ENCODE measurements around the gene SELENOM.

The SELENOM gene

GRCh38 chr22:31142285-31142684 lies 34.9 kb upstream of the SELENOM start:
- Histone ChIP-seq H3K56ac (ENCODE audit: low read length) (no peak overlapping the region), H3K4ac (ENCODE audit: low read depth, low read length) (no peak overlapping the region), H3K9ac (ENCODE audit: low read length) (no peak overlapping the region), H3K27ac (ENCODE audit: low read depth, low read length) (no peak overlapping the region), H4K5ac (ENCODE audit: low read length) (no peak overlapping the region), H3K36me3 (ENCODE audit: control insufficient read depth, insufficient read depth, low read length) (no peaks in the 10 kb centered on the region), H3K4me3 (ENCODE audit: low read length) (no peak overlapping the region), H3K79me2 (ENCODE audit: control insufficient read depth, insufficient read depth, low read length) (peaks cover 11% of the 10 kb centered on the region), H2BK120ac (ENCODE audit: low read depth, low read length) (no peak overlapping the region), H3K23ac (ENCODE audit: low read length) (no peak overlapping the region), H2BK15ac (replicated peaks; ENCODE audit: low read depth) (no peak overlapping the region), H2BK5ac (ENCODE audit: low read length) (no peak overlapping the region), H3K27me3 (ENCODE audit: insufficient read depth, low read length, poor library complexity) (no peaks in the 10 kb centered on the region), H3K4me1 (ENCODE audit: control insufficient read depth, low read depth, low read length) (peaks cover 4% of the 10 kb centered on the region), H4K8ac (ENCODE audit: low read depth, low read length) (no peak overlapping the region), H3K18ac (ENCODE audit: low read length) (no peak overlapping the region), H3K79me1 (ENCODE audit: low read length) (peaks cover 7% of the 10 kb centered on the region), H3K4me2 (ENCODE audit: low read length) (no peak overlapping the region), H2AK5ac (ENCODE audit: low read length) (no peak overlapping the region)
- WGBS (ENCODE audit: extremely low coverage, insufficient coverage, low lambda C conversion rate) = no CpG with 5 or more reads among the region's 4 CpGs
- DNase-seq = no peak

- H3K36me3 ChIP-seq (ENCODE audit: control insufficient read depth, insufficient read depth, low read length) = no peaks in the 10 kb centered on the region
- no peak overlapping the region for H3K4me2 ChIP-seq (ENCODE audit: low read length)
- H3K79me1 ChIP-seq (ENCODE audit: low read length) = peaks cover 7% of the 10 kb centered on the region
- H2BK5ac ChIP-seq (ENCODE audit: low read length) = no peak overlapping the region
- DNase-seq = no peak
- no peak overlapping the region for H4K8ac ChIP-seq (ENCODE audit: low read depth, low read length)
- H3K4ac ChIP-seq (ENCODE audit: low read depth, low read length) = no peak overlapping the region
- no CpG with 5 or more reads among the region's 2 CpGs for WGBS (ENCODE audit: extremely low coverage, insufficient coverage, low lambda C conversion rate)
- H3K4me1 ChIP-seq (ENCODE audit: control insufficient read depth, low read depth, low read length) = peaks cover 4% of the 10 kb centered on the region
- no peak overlapping the region for H3K27ac ChIP-seq (ENCODE audit: low read depth, low read length)
- no peak overlapping the region for H2BK120ac ChIP-seq (ENCODE audit: low read depth, low read length)
- no peak overlapping the region for H3K18ac ChIP-seq (ENCODE audit: low read length)
- H3K79me2 ChIP-seq (ENCODE audit: control insufficient read depth, insufficient read depth, low read length) = peaks cover 11% of the 10 kb centered on the region
- no peak overlapping the region for H3K9ac ChIP-seq (ENCODE audit: low read length)
- H2AK5ac ChIP-seq (ENCODE audit: low read length) = peak overlapping the region; percentile 76
- H3K56ac ChIP-seq (ENCODE audit: low read length) = peak overlapping the region; percentile 39
- no peak overlapping the region for H3K23ac ChIP-seq (ENCODE audit: low read length)
- no peak overlapping the region for H4K5ac ChIP-seq (ENCODE audit: low read length)
- no peaks in the 10 kb centered on the region for H3K27me3 ChIP-seq (ENCODE audit: insufficient read depth, low read length, poor library complexity)
- no peak overlapping the region for H2BK15ac ChIP-seq (replicated peaks; ENCODE audit: low read depth)
- no peak overlapping the region for H3K4me3 ChIP-seq (ENCODE audit: low read length)
Measured at GRCh38 chr22:31141551-31141950, 34.2 kb upstream of the SELENOM start.

GRCh38 chr22:31140746-31141145 lies 33.4 kb upstream of the SELENOM start:
- H3K4me2 ChIP-seq (ENCODE audit: low read length) = no peak overlapping the region
- H2BK15ac ChIP-seq (replicated peaks; ENCODE audit: low read depth) = no peak overlapping the region
- peak overlapping the region; percentile 38 for H2BK5ac ChIP-seq (ENCODE audit: low read length)
- no peak overlapping the region for H3K23ac ChIP-seq (ENCODE audit: low read length)
- peaks cover 4% of the 10 kb centered on the region for H3K4me1 ChIP-seq (ENCODE audit: control insufficient read depth, low read depth, low read length)
- H3K56ac ChIP-seq (ENCODE audit: low read length) = peak overlapping the region; percentile 79
- no peak overlapping the region for H4K8ac ChIP-seq (ENCODE audit: low read depth, low read length)
- no peaks in the 10 kb centered on the region for H3K27me3 ChIP-seq (ENCODE audit: insufficient read depth, low read length, poor library complexity)
- peaks cover 7% of the 10 kb centered on the region for H3K79me1 ChIP-seq (ENCODE audit: low read length)
- no peak overlapping the region for H3K4me3 ChIP-seq (ENCODE audit: low read length)
- H3K18ac ChIP-seq (ENCODE audit: low read length) = peak overlapping the region; percentile 10
- DNase-seq = no peak
- peak overlapping the region; percentile 76 for H2AK5ac ChIP-seq (ENCODE audit: low read length)
- H3K27ac ChIP-seq (ENCODE audit: low read depth, low read length) = no peak overlapping the region
- no peak overlapping the region for H3K9ac ChIP-seq (ENCODE audit: low read length)
- H3K79me2 ChIP-seq (ENCODE audit: control insufficient read depth, insufficient read depth, low read length) = peaks cover 11% of the 10 kb centered on the region
- H4K5ac ChIP-seq (ENCODE audit: low read length) = no peak overlapping the region
- H3K4ac ChIP-seq (ENCODE audit: low read depth, low read length) = peak overlapping the region; percentile 46
- WGBS (ENCODE audit: extremely low coverage, insufficient coverage, low lambda C conversion rate) = no CpG with 5 or more reads among the region's 5 CpGs
- H2BK120ac ChIP-seq (ENCODE audit: low read depth, low read length) = no peak overlapping the region
- H3K36me3 ChIP-seq (ENCODE audit: control insufficient read depth, insufficient read depth, low read length) = no peaks in the 10 kb centered on the region

DNA sequence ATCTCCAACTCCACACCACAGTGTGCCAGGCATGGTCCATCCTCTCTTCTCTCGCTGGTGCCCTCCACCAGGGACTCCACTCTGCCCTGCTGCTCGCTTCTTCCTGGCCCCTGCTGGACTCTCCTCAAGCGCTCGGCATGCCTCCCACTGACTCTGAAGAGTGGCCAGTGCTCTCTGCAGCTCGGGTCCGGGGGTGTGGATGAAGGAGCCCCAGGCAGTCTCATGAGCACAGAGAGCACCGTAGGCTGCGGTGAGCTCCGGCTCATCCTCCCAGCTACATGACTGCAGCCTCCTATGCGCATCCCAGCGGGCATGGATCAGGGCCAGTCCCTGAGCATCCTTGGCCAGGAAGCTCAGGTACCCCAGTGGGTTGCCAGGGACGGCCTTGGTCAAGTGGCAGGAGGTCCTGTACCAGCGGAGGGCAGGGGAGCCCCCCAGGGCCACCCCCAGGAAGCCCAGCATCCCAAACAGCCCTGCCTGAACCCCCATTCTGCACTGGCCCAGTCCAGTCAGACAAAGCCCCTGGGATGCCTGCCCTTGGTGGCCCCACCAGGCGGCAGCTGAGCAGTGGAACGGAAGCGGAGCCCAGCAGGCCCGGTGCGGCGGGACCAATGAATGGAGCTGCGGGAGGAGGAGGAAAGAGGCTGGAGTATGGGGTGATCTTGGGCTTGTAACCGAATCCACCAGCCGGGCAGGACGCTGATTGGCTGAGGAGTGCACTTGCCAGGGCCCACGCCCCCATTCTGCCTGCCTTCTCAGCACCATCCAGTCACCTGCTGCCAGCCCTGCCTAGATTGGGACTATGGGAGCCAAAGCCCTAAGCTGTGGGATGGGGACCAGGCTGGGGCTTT lies 32.7 kb upstream of the SELENOM start, which contains the start of gene PLA2G3:
Gene PLA2G3, minus strand, starts transcription at position 643 of the 851 bp plus-strand sequence. Its CDS starts 154 bp downstream, at position 489.
- H4K5ac ChIP-seq (ENCODE audit: low read length) = no peak within 1 kb of the TSS
- no peak within 1 kb of the TSS for H3K23ac ChIP-seq (ENCODE audit: low read length)
- H3K18ac ChIP-seq (ENCODE audit: low read length) = peak within 1 kb of the TSS; percentile 10
- peak within 1 kb of the TSS; percentile 65 for H3K9ac ChIP-seq (ENCODE audit: low read length)
- WGBS (ENCODE audit: extremely low coverage, insufficient coverage, low lambda C conversion rate) = no CpG with 5 or more reads among the region's 24 CpGs
- H3K4me3 ChIP-seq (ENCODE audit: low read length) = peak within 1 kb of the TSS; percentile 28
- peaks cover 7% of the 10 kb centered on the region for H3K79me1 ChIP-seq (ENCODE audit: low read length)
- H2AK5ac ChIP-seq (ENCODE audit: low read length) = peak within 1 kb of the TSS; percentile 76
- H3K4me1 ChIP-seq (ENCODE audit: control insufficient read depth, low read depth, low read length) = peaks cover 4% of the 10 kb centered on the region
- H3K36me3 ChIP-seq (ENCODE audit: control insufficient read depth, insufficient read depth, low read length) = peaks cover 3% of the 10 kb centered on the region
- peak within 1 kb of the TSS; percentile 89 for H3K56ac ChIP-seq (ENCODE audit: low read length)
- no peak within 1 kb of the TSS for H2BK15ac ChIP-seq (replicated peaks; ENCODE audit: low read depth)
- H3K27ac ChIP-seq (ENCODE audit: low read depth, low read length) = no peak within 1 kb of the TSS
- peak within 1 kb of the TSS; percentile 38 for H2BK5ac ChIP-seq (ENCODE audit: low read length)
- H3K27me3 ChIP-seq (ENCODE audit: insufficient read depth, low read length, poor library complexity) = no peaks in the 10 kb centered on the region
- H3K4ac ChIP-seq (ENCODE audit: low read depth, low read length) = peak within 1 kb of the TSS; percentile 46
- no peak within 1 kb of the TSS for H2BK120ac ChIP-seq (ENCODE audit: low read depth, low read length)
- peaks cover 11% of the 10 kb centered on the region for H3K79me2 ChIP-seq (ENCODE audit: control insufficient read depth, insufficient read depth, low read length)
- peak; percentile 98 for DNase-seq
- no peak within 1 kb of the TSS for H4K8ac ChIP-seq (ENCODE audit: low read depth, low read length)
- peak within 1 kb of the TSS; percentile 71 for H3K4me2 ChIP-seq (ENCODE audit: low read length)

- Histone ChIP-seq H2BK120ac (ENCODE audit: low read depth, low read length) (no peak overlapping the region), H4K5ac (ENCODE audit: low read length) (no peak overlapping the region), H3K56ac (ENCODE audit: low read length) (peak overlapping the region; percentile 89), H3K23ac (ENCODE audit: low read length) (no peak overlapping the region), H3K18ac (ENCODE audit: low read length) (no peak overlapping the region), H3K79me1 (ENCODE audit: low read length) (peaks cover 7% of the 10 kb centered on the region), H2BK5ac (ENCODE audit: low read length) (no peak overlapping the region), H3K4me2 (ENCODE audit: low read length) (no peak overlapping the region), H3K4me1 (ENCODE audit: control insufficient read depth, low read depth, low read length) (peaks cover 4% of the 10 kb centered on the region), H3K79me2 (ENCODE audit: control insufficient read depth, insufficient read depth, low read length) (peaks cover 11% of the 10 kb centered on the region), H3K36me3 (ENCODE audit: control insufficient read depth, insufficient read depth, low read length) (peaks cover 3% of the 10 kb centered on the region), H4K8ac (ENCODE audit: low read depth, low read length) (no peak overlapping the region), H3K4me3 (ENCODE audit: low read length) (no peak overlapping the region), H2AK5ac (ENCODE audit: low read length) (no peak overlapping the region), H3K9ac (ENCODE audit: low read length) (peak overlapping the region; percentile 65), H2BK15ac (replicated peaks; ENCODE audit: low read depth) (no peak overlapping the region), H3K27ac (ENCODE audit: low read depth, low read length) (no peak overlapping the region), H3K4ac (ENCODE audit: low read depth, low read length) (no peak overlapping the region), H3K27me3 (ENCODE audit: insufficient read depth, low read length, poor library complexity) (no peaks in the 10 kb centered on the region)
- WGBS (ENCODE audit: extremely low coverage, insufficient coverage, low lambda C conversion rate) = no CpG with 5 or more reads among the region's 3 CpGs
- no peak for DNase-seq
Measured at GRCh38 chr22:31139066-31139465, 31.7 kb upstream of the SELENOM start.
